ENCODE data around the gene COQ10A. TPM values are rescaled to one million over a fixed set of nuclear protein-coding genes. Genes with fewer than 3 reads are reported as not detected.

Gene COQ10A
- total RNA-seq, 4 donors from 2014 or later = 6.7 to 51.5 (median 27.9) TPM

GRCh38 chr12:56315622-56316473 lies 49.1 kb downstream of the COQ10A start, which contains the start of gene CNPY2:
Gene CNPY2 (minus strand): TSS chr12:56315988. CDS start chr12:56315217, 771 bp downstream.
- WGBS, 2 donors (ENCODE audit: low coverage in 1 of 2) = 1% methylated on average over 51 of the region's 62 CpGs; no CpG with 5 or more reads in 1 of the 2 donors
- peak within 1 kb of the TSS; percentile 76 to 92 (median 79) for H3K4me3 ChIP-seq
- no peaks in the 10 kb centered on the region for H3K9me3 ChIP-seq
- peak; percentile 96 for DNase-seq
- H3K27ac ChIP-seq = peak within 1 kb of the TSS; percentile 91 to 97 (median 92)
- TF ChIP-seq POLR2AphosphoS5 (IDR thresholded peaks at IDR 0.05) = peak; percentile 82 to 86 (median 83)
- TF ChIP-seq POLR2A (IDR thresholded peaks at IDR 0.05) = peak; percentile 88
- TF ChIP-seq CTCF (IDR thresholded peaks at IDR 0.05) = peak in 3 of 5 experiments; percentile 17 to 34 (median 33)
- peak; percentile 27 for TF ChIP-seq EP300 (IDR thresholded peaks at IDR 0.05; ENCODE audit: low read depth)
- in situ Hi-C loops (cut with MboI; ENCODE audit: low pct_ligation_motif_present in 1 of 4, low pct_unique_long_range_greater_than_20kb in 1 of 4, low sequenced_read_pairs in 3 of 4) = loop anchor here in 1 of 4 donors (10.0 kb wide), 1 partner anchor 149 kb away; the partner anchor contains the start of gene SPRYD4
- H3K36me3 ChIP-seq = peaks cover 0 to 27% (median 0%) of the 10 kb centered on the region in 4 donors
- intact Hi-C loops (cut with DNase I; ENCODE audit: low total_unique reads) = no loop called here
- peaks cover 13 to 17% (median 16%) of the 10 kb centered on the region in 4 donors for H3K4me1 ChIP-seq
- no peaks in the 10 kb centered on the region for H3K27me3 ChIP-seq

DNA sequence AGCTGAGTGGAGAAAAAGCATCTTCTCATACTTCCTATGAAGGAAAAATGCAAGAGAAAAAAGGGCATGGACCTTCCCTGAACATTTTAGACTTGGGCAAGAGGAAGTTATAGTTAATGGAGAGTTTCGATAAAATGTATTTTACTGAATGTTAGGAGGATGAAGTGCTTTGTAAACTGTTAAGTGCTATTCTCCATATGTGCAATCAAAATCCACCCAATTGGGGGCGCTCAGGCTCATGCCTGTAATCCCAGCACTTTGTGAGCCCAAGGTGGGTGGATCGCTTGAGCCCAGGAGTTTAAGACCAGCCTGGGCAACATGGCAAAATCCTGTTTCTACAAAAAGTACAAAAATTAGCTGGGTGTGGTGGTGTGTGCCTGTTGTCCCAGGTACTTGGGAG lies 50.9 kb downstream of the COQ10A start:
- no peaks in the 10 kb centered on the region for H3K9me3 ChIP-seq
- in situ Hi-C loops (cut with MboI; ENCODE audit: low pct_ligation_motif_present in 1 of 4, low pct_unique_long_range_greater_than_20kb in 1 of 4, low sequenced_read_pairs in 3 of 4) (loop anchor here in 1 of 4 donors (10.0 kb wide), 1 partner anchor 147 kb away; the partner anchor contains the start of gene SPRYD4), intact Hi-C loops (cut with DNase I; ENCODE audit: low total_unique reads) (no loop called here)
- peaks cover 0 to 30% (median 3%) of the 10 kb centered on the region in 4 donors for H3K36me3 ChIP-seq
- H3K27me3 ChIP-seq = no peaks in the 10 kb centered on the region
- H3K27ac ChIP-seq = no peak overlapping the region
- TF ChIP-seq POLR2A (IDR thresholded peaks at IDR 0.05) (no peak), EP300 (IDR thresholded peaks at IDR 0.05; ENCODE audit: low read depth) (no peak)
- 85% methylated on average over 3 of the region's 3 CpGs; no CpG with 5 or more reads in 1 of the 2 donors for WGBS, 2 donors (ENCODE audit: low coverage in 1 of 2)
- peaks cover 13 to 17% (median 16%) of the 10 kb centered on the region in 4 donors for H3K4me1 ChIP-seq
- no peak overlapping the region for H3K4me3 ChIP-seq
- DNase-seq = no peak

Other genes starting within 250 kb of the COQ10A start
- gene IKZF4, start 245.9 kb upstream of the COQ10A start, total RNA-seq = 1 to 10 TPM; 1.9 to 6.2 (median 3.9) TPM
- 1,000 to 10,000 TPM in 2 of 4 donors, 100 to 1,000 TPM in 2; 283 to 2,670 (median 937) TPM for gene RPS26, start 225.0 kb upstream of the COQ10A start, total RNA-seq
- gene ERBB3, start 186.8 kb upstream of the COQ10A start, total RNA-seq = 100 to 1,000 TPM; 270 to 634 (median 340) TPM
- 10 to 100 TPM; 22.1 to 63.0 (median 44.8) TPM for gene PA2G4, start 162.4 kb upstream of the COQ10A start, total RNA-seq
- gene RPL41, start 150.3 kb upstream of the COQ10A start, total RNA-seq = 1,000 to 10,000 TPM in 2 of 4 donors, 100 to 1,000 TPM in 2; 841 to 2,950 (median 1,684) TPM
- gene ZC3H10, start 148.7 kb upstream of the COQ10A start, total RNA-seq = 10 to 100 TPM in 1 of 4 donors, 1 to 10 TPM in 3; 3.7 to 10.1 (median 4.5) TPM
- gene ESYT1, start 138.7 kb upstream of the COQ10A start, total RNA-seq = 100 to 1,000 TPM in 2 of 4 donors, 10 to 100 TPM in 2; 94.2 to 133 (median 97.9) TPM
- 10 to 100 TPM in 3 of 4 donors, not detected in 1; 26.4 to 30.0 (median 26.7) TPM for gene MYL6B, start 114.4 kb upstream of the COQ10A start, total RNA-seq
- gene MYL6, start 108.6 kb upstream of the COQ10A start, total RNA-seq = 1,000 to 10,000 TPM; 1,233 to 3,440 (median 2,458) TPM
- gene SMARCC2, start 77.5 kb upstream of the COQ10A start, total RNA-seq = 100 to 1,000 TPM in 3 of 4 donors, 10 to 100 TPM in 1; 63.8 to 231 (median 135) TPM
- 10 to 100 TPM; 39.0 to 51.3 (median 42.7) TPM for gene RNF41, start 45.0 kb upstream of the COQ10A start, total RNA-seq
- gene NABP2, start 42.6 kb upstream of the COQ10A start, total RNA-seq = 10 to 100 TPM in 3 of 4 donors, 1 to 10 TPM in 1; 4.9 to 26.8 (median 15.5) TPM
- gene SLC39A5, start 36.9 kb upstream of the COQ10A start, total RNA-seq = 100 to 1,000 TPM; 225 to 325 (median 283) TPM
- 100 to 1,000 TPM in 1 of 4 donors, 10 to 100 TPM in 3; 28.4 to 120 (median 40.0) TPM for gene ANKRD52, start 8.6 kb upstream of the COQ10A start, total RNA-seq
- 100 to 1,000 TPM in 3 of 4 donors, 10 to 100 TPM in 1; 92.4 to 297 (median 213) TPM for gene CS, start 33.4 kb downstream of the COQ10A start, total RNA-seq
- 10 to 100 TPM; 34.0 to 87.2 (median 51.8) TPM for gene CNPY2, start 49.0 kb downstream of the COQ10A start, total RNA-seq
- 100 to 1,000 TPM in 1 of 4 donors, 10 to 100 TPM in 3; 45.2 to 206 (median 58.0) TPM for gene PAN2, start 67.1 kb downstream of the COQ10A start, total RNA-seq
- gene IL23A, start 71.9 kb downstream of the COQ10A start, total RNA-seq = 1 to 10 TPM in 1 of 4 donors, not detected in 3; 1.3 TPM
- gene STAT2, start 93.2 kb downstream of the COQ10A start, total RNA-seq = 100 to 1,000 TPM in 3 of 4 donors, 10 to 100 TPM in 1; 85.6 to 192 (median 115) TPM
- gene APOF, start 95.9 kb downstream of the COQ10A start, total RNA-seq = not detected
- gene TIMELESS, start 182.5 kb downstream of the COQ10A start, total RNA-seq = 1 to 10 TPM in 3 of 4 donors, under 1 TPM in 1; 0.75 to 7.8 (median 3.9) TPM
- not detected for gene MIP, start 187.7 kb downstream of the COQ10A start, total RNA-seq
- gene SPRYD4, start 201.6 kb downstream of the COQ10A start, total RNA-seq = 10 to 100 TPM in 1 of 4 donors, 1 to 10 TPM in 3; 3.0 to 11.5 (median 3.9) TPM
- gene GLS2, start 221.2 kb downstream of the COQ10A start, total RNA-seq = under 1 TPM in 2 of 4 donors, not detected in 2; 0.41 to 0.95 TPM